Measurements from ENCODE around the gene WNT5A.

Gene WNT5A

DNA sequence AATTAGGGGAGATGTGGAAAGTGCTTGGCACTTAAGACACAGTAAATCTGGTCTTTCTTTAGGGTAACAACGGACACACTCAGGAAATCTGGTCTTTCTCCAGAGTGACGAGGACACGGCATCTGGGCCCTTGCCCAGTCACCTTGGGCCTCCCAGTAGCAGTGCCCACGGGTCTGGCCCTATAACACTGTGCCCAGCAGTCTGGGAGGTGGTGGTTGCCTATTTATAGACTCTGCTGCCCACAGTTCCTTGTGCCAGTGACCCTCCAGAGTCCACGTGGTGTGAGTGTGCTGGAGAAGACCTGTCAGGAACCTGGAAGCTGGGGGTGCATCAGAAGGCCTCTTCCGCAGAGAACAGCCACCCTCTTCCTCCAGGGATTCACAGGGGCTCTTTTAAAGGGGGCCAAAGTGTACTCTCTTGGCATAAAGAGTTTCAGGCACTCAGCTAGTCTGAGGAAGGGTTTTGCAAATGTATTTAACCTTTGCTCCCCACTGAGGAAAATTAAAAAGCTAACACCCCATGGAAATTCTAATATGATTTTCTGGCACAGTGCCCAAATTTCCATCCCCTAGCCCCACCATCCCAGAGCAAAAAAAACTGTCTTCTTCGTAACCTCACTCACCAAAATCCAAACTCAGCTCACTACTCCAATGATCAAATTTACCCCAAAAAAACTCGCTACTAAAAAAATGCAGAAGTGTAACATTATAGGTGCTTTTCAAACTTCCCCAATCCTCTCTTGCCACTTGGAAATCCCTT is 15.4 kb downstream of the WNT5A start:
- H2AFZ ChIP-seq (ENCODE audit: low read length): no peak overlapping the region
- no peak overlapping the region for H3K9ac ChIP-seq (ENCODE audit: low read length)
- TF ChIP-seq, protein P1, sequence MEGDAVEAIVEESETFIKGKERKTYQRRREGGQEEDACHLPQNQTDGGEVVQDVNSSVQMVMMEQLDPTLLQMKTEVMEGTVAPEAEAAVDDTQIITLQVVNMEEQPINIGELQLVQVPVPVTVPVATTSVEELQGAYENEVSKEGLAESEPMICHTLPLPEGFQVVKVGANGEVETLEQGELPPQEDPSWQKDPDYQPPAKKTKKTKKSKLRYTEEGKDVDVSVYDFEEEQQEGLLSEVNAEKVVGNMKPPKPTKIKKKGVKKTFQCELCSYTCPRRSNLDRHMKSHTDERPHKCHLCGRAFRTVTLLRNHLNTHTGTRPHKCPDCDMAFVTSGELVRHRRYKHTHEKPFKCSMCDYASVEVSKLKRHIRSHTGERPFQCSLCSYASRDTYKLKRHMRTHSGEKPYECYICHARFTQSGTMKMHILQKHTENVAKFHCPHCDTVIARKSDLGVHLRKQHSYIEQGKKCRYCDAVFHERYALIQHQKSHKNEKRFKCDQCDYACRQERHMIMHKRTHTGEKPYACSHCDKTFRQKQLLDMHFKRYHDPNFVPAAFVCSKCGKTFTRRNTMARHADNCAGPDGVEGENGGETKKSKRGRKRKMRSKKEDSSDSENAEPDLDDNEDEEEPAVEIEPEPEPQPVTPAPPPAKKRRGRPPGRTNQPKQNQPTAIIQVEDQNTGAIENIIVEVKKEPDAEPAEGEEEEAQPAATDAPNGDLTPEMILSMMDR (IDR thresholded peaks at IDR 0.05; ENCODE audit: low read length): no peak
- no peak for TF ChIP-seq EZH2 (IDR thresholded peaks at IDR 0.05; ENCODE audit: borderline replicate concordance, low read length)
- H4K20me1 ChIP-seq (ENCODE audit: insufficient read depth, low read length): no peaks in the 10 kb centered on the region
- H3F3A ChIP-seq (ENCODE audit: insufficient read depth, low read length): no peaks in the 10 kb centered on the region
- no peaks in the 10 kb centered on the region for H3K9me3 ChIP-seq (ENCODE audit: low read length)
- no peak overlapping the region for H3K4me2 ChIP-seq (ENCODE audit: low read length)
- H3K9me2 ChIP-seq (ENCODE audit: low read depth, low read length): no peaks in the 10 kb centered on the region
- no peaks in the 10 kb centered on the region for H3K27me3 ChIP-seq (ENCODE audit: insufficient read depth, low read length)
- no peak overlapping the region for H3K27ac ChIP-seq (ENCODE audit: low read depth, low read length, poor library complexity, severe bottlenecking)
- no peaks in the 10 kb centered on the region for H3K4me1 ChIP-seq (ENCODE audit: insufficient read depth, low read length, severe bottlenecking)
- H3K79me2 ChIP-seq (ENCODE audit: insufficient read depth, low read length): no peaks in the 10 kb centered on the region
- H3K4me3 ChIP-seq (ENCODE audit: low read depth, low read length, poor library complexity, severe bottlenecking): no peak overlapping the region
- peaks cover 28% of the 10 kb centered on the region for H3K36me3 ChIP-seq (ENCODE audit: insufficient read depth, low read length)

DNA sequence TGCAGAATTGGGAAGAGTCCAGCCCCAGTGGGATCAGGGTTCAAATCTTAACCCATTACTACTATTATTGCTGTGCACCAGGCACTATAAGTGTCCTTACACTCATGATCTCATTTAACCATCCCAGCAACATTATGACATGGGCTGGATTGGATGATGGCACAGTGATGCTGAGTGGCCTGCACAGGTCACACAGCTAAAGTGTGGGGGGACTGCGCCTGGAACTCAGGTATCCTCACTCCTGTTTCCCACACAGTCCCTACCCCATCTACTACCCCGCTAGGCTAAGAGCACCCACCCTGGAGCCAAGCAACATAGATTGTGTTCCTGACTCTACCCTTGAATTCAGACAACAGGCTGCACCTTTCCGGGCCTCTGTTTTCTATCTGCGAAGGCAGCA is 16.0 kb downstream of the WNT5A start:
- Histone ChIP-seq H2AFZ (ENCODE audit: low read length) (no peak overlapping the region), H3K4me1 (ENCODE audit: insufficient read depth, low read length, severe bottlenecking) (no peaks in the 10 kb centered on the region), H4K20me1 (ENCODE audit: insufficient read depth, low read length) (no peaks in the 10 kb centered on the region), H3K9ac (ENCODE audit: low read length) (no peak overlapping the region), H3K4me2 (ENCODE audit: low read length) (no peak overlapping the region), H3K4me3 (ENCODE audit: low read depth, low read length, poor library complexity, severe bottlenecking) (no peak overlapping the region), H3K27ac (ENCODE audit: low read depth, low read length, poor library complexity, severe bottlenecking) (no peak overlapping the region), H3K9me3 (ENCODE audit: low read length) (no peaks in the 10 kb centered on the region), H3K27me3 (ENCODE audit: insufficient read depth, low read length) (no peaks in the 10 kb centered on the region), H3K79me2 (ENCODE audit: insufficient read depth, low read length) (no peaks in the 10 kb centered on the region), H3K9me2 (ENCODE audit: low read depth, low read length) (no peaks in the 10 kb centered on the region), H3K36me3 (ENCODE audit: insufficient read depth, low read length) (peaks cover 25% of the 10 kb centered on the region; the same call in 1 of the 2 replicates), H3F3A (ENCODE audit: insufficient read depth, low read length) (no peaks in the 10 kb centered on the region)
- TF ChIP-seq, protein P1 (IDR thresholded peaks at IDR 0.05; ENCODE audit: low read length): no peak
- TF ChIP-seq EZH2 (IDR thresholded peaks at IDR 0.05; ENCODE audit: borderline replicate concordance, low read length): no peak

DNA sequence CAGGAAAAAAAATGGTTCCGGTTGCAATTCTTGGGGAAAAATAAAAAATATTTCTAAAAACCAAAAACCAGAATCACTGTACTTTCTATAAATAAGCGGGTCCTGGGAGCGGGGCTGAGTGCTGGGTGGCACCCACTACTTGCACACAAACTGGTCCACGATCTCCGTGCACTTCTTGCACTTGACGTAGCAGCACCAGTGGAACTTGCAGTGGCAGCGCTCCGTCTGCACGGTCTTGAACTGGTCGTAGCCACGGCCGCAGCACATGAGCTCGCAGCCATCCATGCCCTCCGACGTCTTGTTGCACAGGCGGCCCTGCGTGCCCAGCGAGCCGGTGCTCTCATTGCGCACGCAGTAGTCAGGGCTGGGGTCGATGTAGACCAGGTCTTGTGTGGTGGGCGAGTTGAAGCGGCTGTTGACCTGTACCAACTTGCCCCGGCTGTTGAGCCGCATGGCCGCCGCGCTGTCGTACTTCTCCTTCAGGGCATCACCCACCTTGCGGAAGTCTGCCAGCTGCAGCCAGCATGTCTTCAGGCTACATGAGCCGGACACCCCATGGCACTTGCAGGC is 17.1 kb downstream of the WNT5A start:
- no peak for TF ChIP-seq EZH2 (IDR thresholded peaks at IDR 0.05; ENCODE audit: borderline replicate concordance, low read length)
- TF ChIP-seq, protein P1 (IDR thresholded peaks at IDR 0.05; ENCODE audit: low read length): no peak
- H2AFZ ChIP-seq (ENCODE audit: low read length): no peak overlapping the region
- no peaks in the 10 kb centered on the region for H3F3A ChIP-seq (ENCODE audit: insufficient read depth, low read length)
- H3K9me3 ChIP-seq (ENCODE audit: low read length): no peaks in the 10 kb centered on the region
- H3K36me3 ChIP-seq (ENCODE audit: insufficient read depth, low read length): peaks cover 25% of the 10 kb centered on the region; the same call in 1 of the 2 replicates
- H3K27me3 ChIP-seq (ENCODE audit: insufficient read depth, low read length): no peaks in the 10 kb centered on the region
- no peak overlapping the region for H3K27ac ChIP-seq (ENCODE audit: low read depth, low read length, poor library complexity, severe bottlenecking)
- no peaks in the 10 kb centered on the region for H4K20me1 ChIP-seq (ENCODE audit: insufficient read depth, low read length)
- no peaks in the 10 kb centered on the region for H3K9me2 ChIP-seq (ENCODE audit: low read depth, low read length)
- H3K4me1 ChIP-seq (ENCODE audit: insufficient read depth, low read length, severe bottlenecking): no peaks in the 10 kb centered on the region
- no peaks in the 10 kb centered on the region for H3K79me2 ChIP-seq (ENCODE audit: insufficient read depth, low read length)
- H3K9ac ChIP-seq (ENCODE audit: low read length): no peak overlapping the region
- no peak overlapping the region for H3K4me3 ChIP-seq (ENCODE audit: low read depth, low read length, poor library complexity, severe bottlenecking)
- H3K4me2 ChIP-seq (ENCODE audit: low read length): no peak overlapping the region

Measured in OCI-LY1 (cell line).